ENCODE measurements around the gene SRSF6. TPM values are rescaled to one million over a fixed set of nuclear protein-coding genes. Genes with fewer than 3 reads are reported as not detected.
A peak's percentile ranks its signal among the peaks of the same experiment; 100 is the strongest.
"Not testable (repeated sequence)": the region's sequence is repeated elsewhere in the genome, so short reads cannot be mapped to it uniquely, and the experiment has no call there.

The SRSF6 gene
- total RNA-seq, 8 experiments from 2014 or later: 34.4 to 179 (median 82.9) TPM

DNA sequence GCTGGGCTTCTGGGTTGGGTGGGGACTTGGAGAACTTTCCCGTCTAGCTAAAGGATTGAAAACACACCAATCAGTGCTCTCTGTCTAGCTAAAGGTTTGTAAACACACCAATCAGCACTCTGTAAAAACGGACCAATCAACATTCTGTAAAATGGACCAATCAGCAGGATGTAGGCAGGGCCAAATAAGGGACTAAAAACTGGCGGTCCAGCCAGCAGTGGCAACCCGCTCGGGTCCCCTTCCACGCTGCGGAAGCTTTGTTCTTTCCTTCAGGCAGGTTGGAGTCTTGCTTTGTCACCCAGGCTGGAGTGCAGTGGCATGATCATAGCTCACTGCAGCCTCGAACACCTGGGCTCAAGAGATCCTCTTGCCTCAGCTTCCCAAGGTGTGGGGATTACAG, 1.4 kb upstream of the SRSF6 start:
- WGBS, 10 experiments: 90 to 100% (median 100%) methylated on average over 1 to 8 of the region's 8 CpGs; no CpG with 5 or more reads in 5 of the 10 experiments
- in situ Hi-C loops (cut with MboI; ENCODE audit: low pct_unique_long_range_greater_than_20kb in 2 of 9, low sequenced_read_pairs in 9 of 9, unreplicated experiment in 9 of 9); ATAC-seq (replicated peaks in 6 of 8); H3K27ac ChIP-seq; H3K4me1 ChIP-seq (replicated peaks in 1 of 2): not testable (repeated sequence)
- H3K4me3 ChIP-seq: peak overlapping the region in 1 of 5 donors; percentile 99

DNA sequence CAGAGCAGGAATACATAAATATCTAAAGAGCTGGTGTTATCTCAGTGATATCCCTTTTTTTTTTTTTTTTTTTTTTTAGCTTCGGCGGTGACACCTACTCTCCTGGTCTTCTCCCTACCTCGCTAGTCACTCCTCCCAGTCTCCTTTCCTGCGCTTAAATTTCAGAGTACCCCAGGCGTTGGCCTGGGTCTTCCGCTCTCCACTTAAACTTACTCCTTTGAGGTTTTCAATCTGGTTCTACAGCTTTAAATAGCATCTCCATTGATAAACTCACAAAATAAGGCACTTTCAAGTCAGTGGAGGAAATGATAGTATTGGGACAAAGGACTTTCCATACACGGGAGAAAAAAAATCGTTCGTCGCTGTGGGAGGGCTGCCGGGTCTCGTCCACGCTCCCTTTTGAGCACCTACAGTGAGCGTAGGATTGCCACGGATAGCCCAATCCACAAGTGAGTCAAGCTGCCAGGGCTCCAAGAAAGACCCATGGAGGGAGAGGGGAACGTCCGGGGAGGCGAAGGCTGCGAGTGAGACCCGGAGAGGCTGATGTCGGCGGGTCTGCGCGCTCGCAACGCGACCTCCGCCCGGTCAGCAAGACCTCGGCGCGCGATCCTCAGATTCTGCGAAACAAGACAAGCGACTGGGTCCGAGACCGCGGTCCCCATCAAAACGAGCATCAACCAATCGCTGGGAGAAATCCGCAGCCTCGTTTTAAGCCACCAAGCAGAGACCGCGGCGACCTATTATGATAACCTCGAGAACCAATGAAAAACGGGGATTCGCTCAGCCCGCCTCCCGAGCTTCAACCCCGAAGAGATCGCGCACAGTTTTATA, 672 bp upstream of the SRSF6 start:
- in situ Hi-C loops (cut with MboI; ENCODE audit: low pct_unique_long_range_greater_than_20kb in 2 of 9, low sequenced_read_pairs in 9 of 9, unreplicated experiment in 9 of 9): no loop called here
- Histone ChIP-seq H3K4me3 (peak overlapping the region; percentile 82 to 100 (median 93)), H3K4me1 (replicated peaks in 1 of 2) (peaks cover 6 to 9% of the 10 kb centered on the region in 2 donors), H3K27ac (peak overlapping the region; percentile 100)
- 0 to 41% (median 6%) methylated on average over 1 to 25 of the region's 53 CpGs for WGBS, 10 experiments
- peak; percentile 80 to 90 (median 85) for ATAC-seq (replicated peaks in 6 of 8)

GRCh38 chr20:43458422-43458924, 777 bp downstream of the SRSF6 start:
- in situ Hi-C loops (cut with MboI; ENCODE audit: low pct_unique_long_range_greater_than_20kb in 2 of 9, low sequenced_read_pairs in 9 of 9, unreplicated experiment in 9 of 9): no loop called here
- Histone ChIP-seq H3K4me1 (replicated peaks in 1 of 2) (peaks cover 4 to 9% of the 10 kb centered on the region in 2 donors), H3K4me3 (peak overlapping the region; percentile 82 to 100 (median 93)), H3K27ac (peak overlapping the region; percentile 100)
- WGBS, 10 experiments: no CpG with 5 or more reads among the region's 41 CpGs
- no peak for ATAC-seq (replicated peaks in 6 of 8)

DNA sequence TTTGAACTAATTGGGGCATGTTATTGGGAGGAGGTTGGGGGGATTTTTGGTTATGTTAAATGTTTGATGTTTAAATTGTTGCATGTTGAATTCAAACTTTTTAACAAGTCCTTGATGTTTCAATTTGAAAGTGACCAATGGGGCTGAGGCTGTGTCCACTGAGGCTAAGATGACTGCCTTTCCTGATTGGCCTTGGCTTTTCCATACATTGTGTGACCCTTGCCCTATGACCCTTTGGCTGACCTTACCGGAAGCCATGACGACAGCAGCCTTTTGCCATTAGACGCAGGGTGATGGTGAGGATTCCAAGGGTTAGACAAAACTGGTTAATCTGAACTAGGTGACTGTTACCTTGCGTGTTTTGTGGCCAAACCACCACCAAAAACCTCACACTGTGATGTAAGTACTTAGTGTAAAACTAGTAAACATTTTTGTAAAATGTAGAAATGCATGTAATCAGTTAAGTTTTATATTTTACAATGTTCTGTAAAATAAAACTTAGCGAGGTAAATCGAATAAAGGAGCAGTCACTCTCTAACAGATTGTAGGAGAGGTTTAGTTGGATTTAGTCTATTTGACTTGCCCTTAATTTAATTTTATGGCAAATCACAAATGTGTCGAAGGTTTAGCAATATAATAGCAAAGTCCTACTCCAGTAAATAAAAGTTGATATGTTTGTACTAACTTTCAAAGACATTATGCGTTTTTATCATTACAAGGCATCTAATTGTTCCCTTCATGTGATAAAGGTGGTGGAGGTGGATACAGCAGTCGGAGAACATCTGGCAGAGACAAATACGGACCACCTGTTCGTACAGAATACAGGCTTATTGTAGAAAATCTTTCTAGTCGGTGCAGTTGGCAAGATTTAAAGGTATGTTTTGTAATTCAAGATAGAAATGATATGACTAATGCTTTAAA, 1.6 kb downstream of the SRSF6 start:
- H3K4me3 ChIP-seq: peak overlapping the region; percentile 82 to 100 (median 93)
- H3K4me1 ChIP-seq (replicated peaks in 1 of 2): peaks cover 4 to 9% of the 10 kb centered on the region in 2 donors
- H3K27ac ChIP-seq: no peak overlapping the region
- WGBS, 10 experiments: 46 to 96% (median 71%) methylated on average over 6 to 11 of the region's 12 CpGs
- ATAC-seq (replicated peaks in 6 of 8): no peak
- in situ Hi-C loops (cut with MboI; ENCODE audit: low pct_unique_long_range_greater_than_20kb in 2 of 9, low sequenced_read_pairs in 9 of 9, unreplicated experiment in 9 of 9): no loop called here

DNA sequence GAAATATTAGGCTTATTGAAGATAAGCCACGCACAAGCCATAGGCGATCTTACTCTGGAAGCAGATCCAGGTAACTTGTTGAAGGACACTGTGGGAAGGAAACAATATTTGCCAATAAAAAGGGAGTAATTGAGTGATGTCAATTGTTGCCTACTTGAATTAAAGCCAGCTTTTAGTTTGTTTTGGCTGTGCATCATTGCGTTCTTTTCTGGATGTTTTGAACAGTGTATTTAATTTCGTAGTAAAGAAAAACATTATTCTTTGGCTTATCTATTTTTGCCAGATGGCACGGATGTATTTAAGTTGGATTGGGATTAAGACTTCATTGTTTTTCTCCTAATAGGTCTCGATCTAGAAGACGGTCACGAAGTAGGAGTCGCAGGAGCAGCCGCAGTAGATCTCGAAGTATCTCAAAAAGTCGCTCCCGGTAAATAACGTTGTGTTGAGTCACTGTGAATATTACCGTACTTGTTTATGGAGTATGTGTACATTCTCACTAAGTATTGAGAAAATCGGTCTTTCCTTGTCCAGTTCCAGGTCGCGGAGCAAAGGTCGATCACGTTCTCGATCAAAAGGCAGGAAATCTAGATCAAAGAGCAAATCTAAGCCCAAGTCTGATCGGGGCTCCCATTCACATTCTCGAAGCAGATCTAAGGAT, 2.6 kb downstream of the SRSF6 start:
- in situ Hi-C loops (cut with MboI; ENCODE audit: low pct_unique_long_range_greater_than_20kb in 2 of 9, low sequenced_read_pairs in 9 of 9, unreplicated experiment in 9 of 9): no loop called here
- H3K4me1 ChIP-seq (replicated peaks in 1 of 2): peaks cover 4 to 9% of the 10 kb centered on the region in 2 donors
- H3K4me3 ChIP-seq: no peak overlapping the region
- no peak for ATAC-seq (replicated peaks in 6 of 8)
- 89 to 98% (median 95%) methylated on average over 7 to 20 of the region's 23 CpGs for WGBS, 10 experiments
- H3K27ac ChIP-seq: no peak overlapping the region

GRCh38 chr20:43460830-43461200, 3.1 kb downstream of the SRSF6 start:
- WGBS, 10 experiments: 81 to 100% (median 96%) methylated on average over 3 to 10 of the region's 10 CpGs; no CpG with 5 or more reads in 1 of the 10 experiments
- no peak overlapping the region for H3K27ac ChIP-seq
- in situ Hi-C loops (cut with MboI; ENCODE audit: low pct_unique_long_range_greater_than_20kb in 2 of 9, low sequenced_read_pairs in 9 of 9, unreplicated experiment in 9 of 9): no loop called here
- no peak overlapping the region for H3K4me3 ChIP-seq
- ATAC-seq (replicated peaks in 6 of 8): no peak
- H3K4me1 ChIP-seq (replicated peaks in 1 of 2): peaks cover 4 to 9% of the 10 kb centered on the region in 2 donors

GRCh38 chr20:43461894-43462659, 4.4 kb downstream of the SRSF6 start:
- ATAC-seq (replicated peaks in 6 of 8): no peak
- Histone ChIP-seq H3K4me1 (replicated peaks in 1 of 2) (peaks cover 4 to 7% of the 10 kb centered on the region in 2 donors), H3K27ac (no peak overlapping the region), H3K4me3 (no peak overlapping the region)
- 70 to 100% (median 96%) methylated on average over 1 to 3 of the region's 3 CpGs; no CpG with 5 or more reads in 1 of the 10 experiments for WGBS, 10 experiments
- in situ Hi-C loops (cut with MboI; ENCODE audit: low pct_unique_long_range_greater_than_20kb in 2 of 9, low sequenced_read_pairs in 9 of 9, unreplicated experiment in 9 of 9): no loop called here

GRCh38 chr20:43462660-43463526, 5.2 kb downstream of the SRSF6 start:
- ATAC-seq (replicated peaks in 6 of 8): no peak
- 56 to 100% (median 100%) methylated on average over 1 to 4 of the region's 4 CpGs for WGBS, 10 experiments
- no peak overlapping the region for H3K4me3 ChIP-seq
- in situ Hi-C loops (cut with MboI; ENCODE audit: low pct_unique_long_range_greater_than_20kb in 2 of 9, low sequenced_read_pairs in 9 of 9, unreplicated experiment in 9 of 9): no loop called here
- peaks cover 4 to 7% of the 10 kb centered on the region in 2 donors for H3K4me1 ChIP-seq (replicated peaks in 1 of 2)
- no peak overlapping the region for H3K27ac ChIP-seq

DNA sequence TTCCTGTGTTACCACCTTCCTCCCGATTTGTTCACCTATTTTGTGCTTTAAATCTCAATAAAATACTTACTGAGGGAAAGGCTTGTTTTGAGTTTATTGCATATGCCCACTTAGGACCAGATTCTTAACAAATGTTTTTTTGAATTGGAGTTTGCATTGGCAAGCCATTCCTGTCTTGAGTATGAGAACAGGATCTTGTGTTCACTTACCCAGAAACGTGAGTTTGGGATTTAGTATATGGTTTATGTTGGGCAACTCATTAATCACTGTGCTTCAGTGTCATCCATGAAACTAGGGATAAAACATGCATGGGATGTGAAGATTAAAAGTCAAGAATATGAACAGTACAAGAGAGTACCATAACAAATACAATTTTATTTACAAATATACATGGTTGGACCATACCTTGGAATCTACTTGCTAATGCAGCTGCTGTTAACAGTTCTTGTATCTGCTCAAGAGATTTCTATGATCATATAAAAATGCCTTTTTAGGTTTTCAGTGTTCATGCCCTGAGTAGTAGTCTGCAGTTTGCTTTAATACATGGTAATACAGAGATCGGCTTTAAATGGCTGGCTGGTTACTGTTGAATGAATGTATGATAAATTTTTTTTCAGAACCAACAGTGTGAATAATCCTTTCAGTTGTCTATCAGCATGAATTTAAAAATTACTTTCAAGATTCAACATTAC, 6.0 kb downstream of the SRSF6 start:
- WGBS, 10 experiments: 54 to 100% (median 97%) methylated on average over 1 to 3 of the region's 3 CpGs
- Histone ChIP-seq H3K4me1 (replicated peaks in 1 of 2) (peaks cover 4 to 7% of the 10 kb centered on the region in 2 donors), H3K27ac (no peak overlapping the region), H3K4me3 (no peak overlapping the region)
- peak in 1 of 8 experiments; percentile 7 for ATAC-seq (replicated peaks in 6 of 8)
- in situ Hi-C loops (cut with MboI; ENCODE audit: low pct_unique_long_range_greater_than_20kb in 2 of 9, low sequenced_read_pairs in 9 of 9, unreplicated experiment in 9 of 9): no loop called here

GRCh38 chr20:43464219-43464790, 6.6 kb downstream of the SRSF6 start:
- Histone ChIP-seq H3K4me1 (replicated peaks in 1 of 2) (peaks cover 0 to 4% of the 10 kb centered on the region in 2 donors), H3K27ac (no peak overlapping the region), H3K4me3 (no peak overlapping the region)
- peak in 1 of 8 experiments; percentile 6 for ATAC-seq (replicated peaks in 6 of 8)
- 70 to 100% (median 93%) methylated on average over 1 to 9 of the region's 9 CpGs for WGBS, 10 experiments
- in situ Hi-C loops (cut with MboI; ENCODE audit: low pct_unique_long_range_greater_than_20kb in 2 of 9, low sequenced_read_pairs in 9 of 9, unreplicated experiment in 9 of 9): no loop called here

DNA sequence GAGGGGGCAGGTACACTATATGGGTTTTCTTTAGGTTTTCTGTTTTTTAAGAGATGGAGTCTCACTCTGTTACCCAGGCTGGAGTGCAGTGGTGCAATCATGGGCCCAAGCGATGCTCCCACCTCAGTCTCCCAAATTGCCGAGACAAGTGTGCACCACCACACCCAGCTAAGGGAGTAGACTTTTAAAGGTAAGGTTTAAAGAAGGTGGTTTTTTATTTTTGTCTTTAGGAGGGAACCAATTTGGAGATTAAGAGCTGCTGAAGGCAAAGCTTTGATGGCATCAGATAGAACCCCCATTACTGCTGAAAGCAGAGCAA, 7.9 kb downstream of the SRSF6 start:
- 100% methylated on average over 2 of the region's 2 CpGs; no CpG with 5 or more reads in 7 of the 10 experiments for WGBS, 10 experiments
- in situ Hi-C loops (cut with MboI; ENCODE audit: low pct_unique_long_range_greater_than_20kb in 2 of 9, low sequenced_read_pairs in 9 of 9, unreplicated experiment in 9 of 9): no loop called here
- Histone ChIP-seq H3K4me1 (replicated peaks in 1 of 2) (no peaks in the 10 kb centered on the region), H3K4me3 (no peak overlapping the region), H3K27ac (no peak overlapping the region)
- ATAC-seq (replicated peaks in 6 of 8): peak in 4 of 8 experiments; percentile 4 to 31 (median 9)
